Testis (tissue), 3 donors: Measurements from ENCODE around the gene UBE3C. TPM values are rescaled to one million over a fixed set of nuclear protein-coding genes. Genes with fewer than 3 reads are reported as not detected.

ENCODE experiments used
- DNase-seq: peaks from one replicate; pipeline ENCODE4 v3.0.0-alpha.2; 2019
- H3K27ac ChIP-seq, 2 donors: fragments of 200-600 bp; sonication (generic); one replicate each; pipeline ENCODE4 v1.5.1; 2019
- H3K27me3 ChIP-seq: fragments of 200-600 bp; sonication (generic); one replicate; pipeline ENCODE4 v1.5.1; 2019
- H3K36me3 ChIP-seq: fragments of 200-600 bp; sonication (generic); one replicate; pipeline ENCODE4 v1.5.1; 2017; ENCODE audit warnings: low read depth; ENCODE audit errors: missing control alignments
- H3K4me1 ChIP-seq: fragments of 200-600 bp; sonication (generic); one replicate; pipeline ENCODE4 v1.5.1; 2019
- H3K4me3 ChIP-seq, 2 donors: fragments of 200-600 bp; sonication (generic); one replicate each; pipeline ENCODE4 v1.5.1; 2017 to 2019
- H3K9me3 ChIP-seq: fragments of 200-600 bp; sonication (generic); one replicate; pipeline ENCODE4 v1.5.1; 2017
- CTCF ChIP-seq, 3 experiments: fragments of 450-650 bp in 2 of 3; fragments of 200-600 bp in 1 of 3; sonication (generic) in 1 of 3; IDR thresholded peaks; one replicate each; pipeline ENCODE4 v1.5.1; 2016 to 2019; ENCODE audit warnings: antibody characterized with exemption in 3 of 3, mild to moderate bottlenecking in 2 of 3, moderate library complexity in 1 of 3
- POLR2A ChIP-seq: fragments of 450-650 bp; IDR thresholded peaks from one replicate; pipeline ENCODE4 v1.6.1; 2017; ENCODE audit warnings: antibody characterized with exemption, mild to moderate bottlenecking, moderate library complexity
- WGBS, 2 donors: methylation state at CpG; one replicate each; pipeline ENCODE4 v1.1.5; 2018; 5-methylcytosine and 5-hydroxymethylcytosine counted together
- intact Hi-C: fragments of 100-400 bp; cut with DNase I; formaldehyde crosslinking; loops from one replicate; pipeline ENCODE4 v1.15.1; 2023; ENCODE audit warnings: low total_unique reads
- polyA plus RNA-seq: library from polyadenylated mRNA; stranded (reverse); fragments of 350-450 nt; fragmentation: Illumina TruSeq; extraction: RNeasy Lipid Tissue Mini Kit (QIAGEN cat#74804); gene quantifications from one replicate; pipeline ENCODE4 v1.2.3, GENCODE V29; 2014; ENCODE audit warnings: low read depth, low replicate concordance; ENCODE audit not compliant: insufficient read depth
- total RNA-seq, 2 donors: library from RNA; depleted of rRNA; stranded (reverse); fragments of >200 nt; gene quantifications; one replicate each; pipeline ENCODE4 v1.2.3, GENCODE V29; 2016

UBE3C gene
- total and polyA plus RNA-seq, 3 donors from 2014 or later, result 69.4 to 95.9 (median 86.0) TPM

DNA sequence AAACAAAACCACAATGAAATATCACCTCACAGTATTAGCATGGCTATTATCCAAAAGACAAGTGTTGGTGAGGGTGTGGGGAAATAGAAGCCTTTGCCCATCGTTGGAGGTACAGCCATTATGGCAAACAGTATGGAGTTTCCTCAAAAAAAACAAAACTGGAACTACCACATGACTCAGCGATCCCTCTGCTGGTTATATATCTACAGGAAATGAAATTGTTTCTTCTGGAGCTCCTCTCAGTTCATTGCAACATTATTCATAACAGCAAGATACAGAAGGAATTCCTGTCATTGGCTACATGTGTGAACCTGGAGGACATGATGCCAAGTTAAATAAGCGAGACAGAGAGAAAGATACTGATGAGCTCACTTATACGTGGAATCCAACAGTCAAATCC lies 2.4 kb upstream of the UBE3C start:
- intact Hi-C loops, result no loop called here
- Histone ChIP-seq H3K27ac (peak overlapping the region in 1 of 2 donors; percentile 45), H3K36me3 (no peaks in the 10 kb centered on the region), H3K9me3 (no peaks in the 10 kb centered on the region), H3K4me3 (no peak overlapping the region), H3K27me3 (no peaks in the 10 kb centered on the region), H3K4me1 (peaks cover 18% of the 10 kb centered on the region)
- DNase-seq, result no peak
- 19 to 26% methylated on average over 4 of the region's 4 CpGs for WGBS, 2 donors
- TF ChIP-seq CTCF (IDR thresholded peaks at IDR 0.05) (peak in 1 of 3 experiments; percentile 2), POLR2A (no peak)

DNA sequence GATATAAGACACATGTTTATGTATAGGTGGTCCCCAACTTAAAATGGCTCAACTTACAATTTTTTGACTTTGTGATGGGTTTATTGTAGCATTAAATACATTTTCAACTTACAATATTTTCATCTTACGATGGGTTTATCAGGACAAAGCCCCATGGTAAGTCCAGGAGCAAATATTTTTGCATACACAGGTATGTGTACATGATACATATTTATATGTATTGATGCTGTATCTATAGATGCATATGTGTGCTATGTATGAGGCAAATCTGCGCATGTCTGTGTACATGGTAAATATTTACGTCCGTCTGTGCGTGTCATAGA lies 664 bp upstream of the UBE3C start:
- Histone ChIP-seq H3K4me3 (peak overlapping the region; percentile 74 to 85), H3K9me3 (no peaks in the 10 kb centered on the region), H3K27ac (peak overlapping the region; percentile 90 to 97), H3K36me3 (no peaks in the 10 kb centered on the region), H3K4me1 (peaks cover 18% of the 10 kb centered on the region), H3K27me3 (no peaks in the 10 kb centered on the region)
- TF ChIP-seq POLR2A, result no peak
- TF ChIP-seq CTCF (IDR thresholded peaks at IDR 0.05), result no peak
- WGBS, 2 donors, result 17 to 30% methylated on average over 5 of the region's 5 CpGs
- intact Hi-C loops, result no loop called here
- no peak for DNase-seq

- DNase-seq, result peak; percentile 48
- H3K9me3 ChIP-seq, result no peaks in the 10 kb centered on the region
- H3K27ac ChIP-seq, result peak overlapping the region; percentile 83 to 97
- peaks cover 18% of the 10 kb centered on the region for H3K4me1 ChIP-seq
- H3K27me3 ChIP-seq, result no peaks in the 10 kb centered on the region
- intact Hi-C loops, result no loop called here
- TF ChIP-seq POLR2A (no peak), CTCF (IDR thresholded peaks at IDR 0.05) (no peak)
- 0 to 4% methylated on average over 4 to 15 of the region's 74 CpGs for WGBS, 2 donors
- H3K4me3 ChIP-seq, result peak overlapping the region; percentile 74 to 85
- no peaks in the 10 kb centered on the region for H3K36me3 ChIP-seq
Observed at GRCh38 chr7:157139111-157139809, 534 bp downstream of the UBE3C start.

DNA sequence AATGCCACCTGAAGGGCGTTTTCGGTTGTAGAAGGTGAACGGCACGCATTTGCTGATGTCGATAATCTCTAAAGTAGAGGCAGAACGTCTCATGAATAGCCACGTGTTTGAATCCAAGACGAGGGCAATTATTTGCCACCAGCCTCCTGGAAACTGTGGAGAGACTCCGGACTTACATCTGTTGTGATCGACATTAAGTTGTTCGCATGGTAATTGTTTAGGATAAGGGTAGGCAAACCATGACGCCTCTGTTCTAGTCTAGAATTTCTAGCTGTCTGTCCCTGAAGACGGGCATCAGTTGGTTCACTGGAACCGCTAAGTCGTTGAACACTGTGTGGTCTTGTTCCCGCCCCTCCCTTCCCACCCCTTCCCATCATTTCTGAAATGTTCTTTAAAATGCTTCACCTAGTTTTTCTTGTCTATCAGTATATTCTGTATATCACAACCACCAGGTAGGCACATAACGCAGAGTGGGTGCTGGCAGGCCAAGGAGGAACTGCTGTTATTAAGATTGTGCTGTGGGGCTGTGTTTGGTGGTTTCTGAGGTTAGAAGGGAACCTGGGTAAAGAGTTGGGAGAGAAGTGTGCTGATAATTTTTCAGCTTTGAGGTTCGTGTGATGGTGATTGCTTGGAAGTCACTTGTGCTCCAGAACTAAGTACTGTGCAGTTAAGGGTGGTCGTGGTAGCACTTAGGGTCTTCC lies 1.2 kb downstream of the UBE3C start:
- no peak for DNase-seq
- Histone ChIP-seq H3K9me3 (no peaks in the 10 kb centered on the region), H3K4me1 (peaks cover 18% of the 10 kb centered on the region), H3K27me3 (no peaks in the 10 kb centered on the region), H3K27ac (peak overlapping the region; percentile 83 to 97), H3K4me3 (peak overlapping the region; percentile 74 to 85), H3K36me3 (no peaks in the 10 kb centered on the region)
- 12 to 16% methylated on average over 19 of the region's 19 CpGs for WGBS, 2 donors
- intact Hi-C loops, result no loop called here
- TF ChIP-seq POLR2A (no peak), CTCF (IDR thresholded peaks at IDR 0.05) (no peak)

DNA sequence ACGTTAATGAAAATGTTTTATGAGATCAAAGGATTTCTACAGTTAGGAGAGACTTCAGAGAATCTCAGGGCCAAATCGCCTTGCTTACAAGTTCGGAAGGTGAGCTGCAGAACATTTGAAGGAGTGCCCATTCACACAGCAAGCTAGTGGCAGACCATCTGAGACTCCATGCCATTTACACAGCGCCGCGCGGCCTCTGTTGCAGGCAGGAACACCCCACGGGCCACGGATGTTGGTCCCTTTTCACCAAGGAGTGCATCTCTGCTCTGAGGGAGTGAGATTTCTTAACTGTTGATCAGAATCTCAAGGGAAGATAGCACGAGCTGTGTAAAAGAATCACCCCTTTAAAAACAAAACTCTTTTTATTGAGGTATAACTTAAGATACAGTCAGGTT lies 1.8 kb downstream of the UBE3C start:
- intact Hi-C loops, result no loop called here
- no peak for TF ChIP-seq CTCF (IDR thresholded peaks at IDR 0.05)
- no peak for TF ChIP-seq POLR2A
- Histone ChIP-seq H3K4me3 (no peak overlapping the region), H3K27me3 (no peaks in the 10 kb centered on the region), H3K27ac (no peak overlapping the region), H3K4me1 (peaks cover 18% of the 10 kb centered on the region), H3K9me3 (no peaks in the 10 kb centered on the region), H3K36me3 (no peaks in the 10 kb centered on the region)
- no peak for DNase-seq
- WGBS, 2 donors, result 43 to 65% methylated on average over 8 to 10 of the region's 10 CpGs
